K562 (cell line): ENCODE results near the gene HSD3B2. TPM values are rescaled to one million over a fixed set of nuclear protein-coding genes. Genes with fewer than 3 reads are reported as not detected.

Experiments
- EZH2 ChIP-seq: IDR thresholded peaks from 2 replicates; pipeline ENCODE4 v1.6.1; 2012; ENCODE audit warnings: low read depth, mild to moderate bottlenecking, inconsistent platforms, low read length, borderline replicate concordance
- PCBP2 ChIP-seq: fragments of 200-400 bp; formaldehyde crosslinking; IDR thresholded peaks from 2 replicates; pipeline ENCODE4 v1.6.1; 2018; ENCODE audit warnings: low read length, low read depth, mild to moderate bottlenecking, moderate library complexity; ENCODE audit not compliant: poor library complexity, severe bottlenecking
- STAT6 ChIP-seq: sonication (generic); formaldehyde crosslinking; IDR thresholded peaks from 2 replicates; pipeline ENCODE4 v1.8.1; 2023; ENCODE audit warnings: mild to moderate bottlenecking, missing genetic modification reagents
- ZNF518B ChIP-seq: fragments of 250-450 bp; sonication (Bioruptor Pico); IDR thresholded peaks from 2 replicates; pipeline ENCODE4 v1.5.0; 2021; ENCODE audit warnings: mild to moderate bottlenecking, moderate library complexity
- ZSCAN29 ChIP-seq: fragments of 450-650 bp; IDR thresholded peaks from 2 replicates; pipeline ENCODE4 v1.6.1; 2017
- polyA plus RNA-seq, 8 experiments: library from polyadenylated mRNA; depleted of rRNA in 4 of 8; stranded (reverse) in 5 of 8; unstranded in 3 of 8; fragments of >200 nt; fragmentation: Nextera tagmentation in 2 of 8; fragmentation: Illumina TruSeq in 1 of 8; extraction: Ambion mirVana in 2 of 8; extraction: Trizol in 1 of 8; gene quantifications; 2 replicates each; pipeline versions ENCODE4 v1.2.1 to v1.2.3, GENCODE V29; 2011 to 2014; ENCODE audit warnings: inconsistent platforms in 1 of 8, missing spikeins in 1 of 8
- total RNA-seq, 7 experiments: library from RNA; depleted of rRNA in 6 of 7; stranded (reverse); fragments of >200 nt in 6 of 7; fragmentation: Illumina TruSeq in 2 of 7; extraction: Trizol in 2 of 7; gene quantifications; 2 replicates each; pipeline versions ENCODE4 v1.2.1 to v1.2.3, GENCODE V29; 2011 to 2021; ENCODE audit warnings: low replicate concordance in 1 of 7
- TF ChIP-seq, protein P1 (sequence below), 2 experiments: fragments of 450-650 bp; IDR thresholded peaks; 2 replicates each; pipeline ENCODE4 v1.6.1; 2016; ENCODE audit warnings: mild to moderate bottlenecking in 2 of 2, borderline replicate concordance in 1 of 2, low read depth in 1 of 2, moderate library complexity in 1 of 2
- TF ChIP-seq, protein P2 (sequence below): fragments of 450-650 bp; conservative IDR thresholded peaks from 2 replicates; pipeline ENCODE4 v1.6.1; 2016; ENCODE audit warnings: missing genetic modification characterization, low read depth, mild to moderate bottlenecking, missing compliant biosample characterization, moderate library complexity

HSD3B2 gene
- total and polyA plus RNA-seq, 9 of the 15 experiments (the other 6 are each of a cell fraction or from before 2014, with no cell fraction given): 1.1 TPM; not detected in 8

DNA sequence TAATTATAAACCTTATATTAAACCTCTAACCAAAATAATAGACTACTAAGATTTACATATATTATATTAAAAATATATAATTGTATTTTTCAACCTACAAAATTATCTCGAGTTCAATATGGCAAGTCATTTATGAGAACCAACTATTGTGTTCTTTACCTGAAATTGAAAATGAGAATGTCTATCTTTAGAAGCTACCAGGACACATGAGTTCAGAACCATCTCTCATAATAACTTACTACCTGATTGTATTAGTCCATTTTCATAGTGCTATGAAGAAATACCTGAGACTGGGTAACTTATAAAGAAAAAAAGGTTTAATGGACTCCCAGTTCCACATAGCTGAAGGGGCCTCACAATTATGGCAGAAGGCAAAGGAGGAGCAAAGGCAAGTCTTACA, 39.6 kb upstream of the HSD3B2 start (continued):
- TF ChIP-seq, protein P1, sequence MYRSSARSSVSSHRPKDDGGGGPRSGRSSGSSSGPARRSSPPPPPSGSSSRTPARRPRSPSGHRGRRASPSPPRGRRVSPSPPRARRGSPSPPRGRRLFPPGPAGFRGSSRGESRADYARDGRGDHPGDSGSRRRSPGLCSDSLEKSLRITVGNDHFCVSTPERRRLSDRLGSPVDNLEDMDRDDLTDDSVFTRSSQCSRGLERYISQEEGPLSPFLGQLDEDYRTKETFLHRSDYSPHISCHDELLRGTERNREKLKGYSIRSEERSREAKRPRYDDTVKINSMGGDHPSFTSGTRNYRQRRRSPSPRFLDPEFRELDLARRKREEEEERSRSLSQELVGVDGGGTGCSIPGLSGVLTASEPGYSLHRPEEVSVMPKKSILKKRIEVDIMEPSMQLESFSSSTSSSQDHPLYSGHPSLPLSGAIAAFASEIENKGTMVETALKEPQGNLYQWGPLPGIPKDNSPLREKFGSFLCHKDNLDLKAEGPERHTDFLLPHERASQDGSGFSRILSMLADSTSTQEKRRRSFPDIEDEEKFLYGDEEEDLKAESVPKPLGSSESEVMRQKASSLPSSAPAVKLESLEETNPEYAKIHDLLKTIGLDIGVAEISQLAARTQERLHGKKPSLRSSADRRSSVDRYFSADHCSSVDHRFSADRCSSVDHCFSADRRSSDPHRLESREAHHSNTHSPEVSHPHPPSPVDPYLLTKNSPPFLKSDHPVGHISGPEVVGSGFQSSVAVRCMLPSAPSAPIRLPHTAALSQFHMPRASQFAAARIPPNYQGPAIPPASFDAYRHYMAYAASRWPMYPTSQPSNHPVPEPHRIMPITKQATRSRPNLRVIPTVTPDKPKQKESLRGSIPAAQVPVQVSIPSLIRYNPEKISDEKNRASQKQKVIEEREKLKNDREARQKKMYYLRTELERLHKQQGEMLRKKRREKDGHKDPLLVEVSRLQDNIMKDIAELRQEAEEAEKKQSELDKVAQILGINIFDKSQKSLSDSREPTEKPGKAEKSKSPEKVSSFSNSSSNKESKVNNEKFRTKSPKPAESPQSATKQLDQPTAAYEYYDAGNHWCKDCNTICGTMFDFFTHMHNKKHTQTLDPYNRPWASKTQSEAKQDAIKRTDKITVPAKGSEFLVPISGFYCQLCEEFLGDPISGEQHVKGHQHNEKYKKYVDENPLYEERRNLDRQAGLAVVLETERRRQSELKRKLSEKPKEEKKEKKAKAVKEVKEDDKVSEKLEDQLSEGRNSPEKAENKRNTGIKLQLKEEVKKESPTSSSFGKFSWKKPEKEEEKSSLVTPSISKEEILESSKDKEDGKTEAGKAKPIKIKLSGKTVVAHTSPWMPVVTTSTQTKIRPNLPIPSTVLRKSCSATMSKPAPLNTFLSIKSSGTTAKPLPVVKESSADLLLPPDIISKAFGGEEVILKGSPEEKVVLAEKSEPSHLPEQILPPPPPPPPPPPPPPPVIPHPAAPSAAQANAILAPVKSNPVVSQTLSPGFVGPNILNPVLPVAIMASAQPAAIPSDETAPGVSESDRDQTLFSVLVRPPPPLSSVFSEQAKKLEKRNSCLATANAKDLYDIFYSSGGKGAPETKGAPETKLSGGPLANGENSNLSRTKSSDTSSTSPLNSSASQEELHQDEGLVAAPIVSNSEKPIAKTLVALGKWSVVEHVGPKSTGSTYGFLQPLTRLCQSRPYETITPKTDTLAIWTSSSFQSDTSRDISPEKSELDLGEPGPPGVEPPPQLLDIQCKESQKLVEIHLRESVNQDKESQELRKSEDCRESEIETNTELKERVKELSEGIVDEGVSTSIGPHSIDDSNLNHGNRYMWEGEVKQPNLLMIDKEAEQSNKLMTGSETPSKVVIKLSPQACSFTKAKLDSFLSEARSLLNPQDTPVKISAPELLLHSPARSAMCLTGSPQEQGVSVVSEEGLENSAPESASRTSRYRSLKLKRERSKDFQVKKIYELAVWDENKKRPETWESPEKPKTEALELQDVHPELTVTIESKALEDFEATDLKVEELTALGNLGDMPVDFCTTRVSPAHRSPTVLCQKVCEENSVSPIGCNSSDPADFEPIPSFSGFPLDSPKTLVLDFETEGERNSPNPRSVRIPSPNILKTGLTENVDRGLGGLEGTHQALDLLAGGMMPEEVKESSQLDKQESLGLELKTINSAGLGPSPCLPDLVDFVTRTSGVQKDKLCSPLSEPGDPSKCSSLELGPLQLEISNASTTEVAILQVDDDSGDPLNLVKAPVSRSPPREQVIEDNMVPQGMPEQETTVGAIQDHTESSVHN (IDR thresholded peaks at IDR 0.05; ENCODE audit: borderline replicate concordance in 1 of 2, low read depth in 1 of 2): no peak
- TF ChIP-seq STAT6 (CRISPR knock-in tag) (no peak), ZSCAN29 (no peak), ZNF518B (no peak), PCBP2 (no peak), EZH2 (no peak)
- TF ChIP-seq, protein P2, sequence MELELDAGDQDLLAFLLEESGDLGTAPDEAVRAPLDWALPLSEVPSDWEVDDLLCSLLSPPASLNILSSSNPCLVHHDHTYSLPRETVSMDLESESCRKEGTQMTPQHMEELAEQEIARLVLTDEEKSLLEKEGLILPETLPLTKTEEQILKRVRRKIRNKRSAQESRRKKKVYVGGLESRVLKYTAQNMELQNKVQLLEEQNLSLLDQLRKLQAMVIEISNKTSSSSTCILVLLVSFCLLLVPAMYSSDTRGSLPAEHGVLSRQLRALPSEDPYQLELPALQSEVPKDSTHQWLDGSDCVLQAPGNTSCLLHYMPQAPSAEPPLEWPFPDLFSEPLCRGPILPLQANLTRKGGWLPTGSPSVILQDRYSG: no peak
